Astrocyte (in vitro differentiated cells and primary cell): ENCODE data around the gene LCK.

Experiments used
- EZH2 ChIP-seq: IDR thresholded peaks from 2 replicates; pipeline ENCODE4 v1.6.1; 2012; ENCODE audit warnings: mild to moderate bottlenecking, low read length, inconsistent platforms; ENCODE audit not compliant: insufficient read depth
- TF ChIP-seq, protein P1 (sequence below): IDR thresholded peaks from 2 replicates; pipeline ENCODE4 v1.5.1; 2011; ENCODE audit warnings: low read depth, mild to moderate bottlenecking, inconsistent platforms, low read length, moderate library complexity; ENCODE audit not compliant: insufficient read depth

DNA sequence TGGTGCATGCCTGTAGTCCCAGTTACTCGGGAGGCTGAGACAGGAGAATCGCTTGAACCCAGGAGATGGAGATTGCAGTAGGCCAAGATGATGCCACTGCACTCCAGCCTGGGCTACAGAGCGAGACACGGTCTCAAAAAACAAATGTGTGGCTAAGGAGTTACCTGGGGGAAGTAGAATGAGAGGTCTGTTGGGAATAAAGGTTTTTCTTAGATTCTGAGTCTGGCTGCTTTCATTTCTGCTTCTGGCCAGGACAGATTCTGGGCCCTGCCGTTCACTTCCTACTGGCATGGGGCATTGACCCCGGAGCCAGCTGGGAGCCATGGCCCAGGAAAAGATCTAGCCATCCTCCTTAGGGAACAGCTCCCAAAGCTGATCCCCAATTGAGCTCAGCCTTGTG lies 42.6 kb upstream of the LCK start:
- TF ChIP-seq, protein P1, sequence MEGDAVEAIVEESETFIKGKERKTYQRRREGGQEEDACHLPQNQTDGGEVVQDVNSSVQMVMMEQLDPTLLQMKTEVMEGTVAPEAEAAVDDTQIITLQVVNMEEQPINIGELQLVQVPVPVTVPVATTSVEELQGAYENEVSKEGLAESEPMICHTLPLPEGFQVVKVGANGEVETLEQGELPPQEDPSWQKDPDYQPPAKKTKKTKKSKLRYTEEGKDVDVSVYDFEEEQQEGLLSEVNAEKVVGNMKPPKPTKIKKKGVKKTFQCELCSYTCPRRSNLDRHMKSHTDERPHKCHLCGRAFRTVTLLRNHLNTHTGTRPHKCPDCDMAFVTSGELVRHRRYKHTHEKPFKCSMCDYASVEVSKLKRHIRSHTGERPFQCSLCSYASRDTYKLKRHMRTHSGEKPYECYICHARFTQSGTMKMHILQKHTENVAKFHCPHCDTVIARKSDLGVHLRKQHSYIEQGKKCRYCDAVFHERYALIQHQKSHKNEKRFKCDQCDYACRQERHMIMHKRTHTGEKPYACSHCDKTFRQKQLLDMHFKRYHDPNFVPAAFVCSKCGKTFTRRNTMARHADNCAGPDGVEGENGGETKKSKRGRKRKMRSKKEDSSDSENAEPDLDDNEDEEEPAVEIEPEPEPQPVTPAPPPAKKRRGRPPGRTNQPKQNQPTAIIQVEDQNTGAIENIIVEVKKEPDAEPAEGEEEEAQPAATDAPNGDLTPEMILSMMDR = no peak
- TF ChIP-seq EZH2 = no peak
